Measurements from ENCODE around the gene ALCAM. TPM values are rescaled to one million over a fixed set of nuclear protein-coding genes. Genes with fewer than 3 reads are reported as not detected.

The ALCAM gene
- total RNA-seq, 1 donor from 2014 or later, result 7.8 TPM

- H3K27ac ChIP-seq (ENCODE audit: low read depth, low read length), result no peak overlapping the region
- H3K36me3 ChIP-seq (ENCODE audit: control insufficient read depth in 3 of 3, insufficient read depth in 3 of 3, low read length in 3 of 3), result no peaks in the 10 kb centered on the region
- no peaks in the 10 kb centered on the region for H3K27me3 ChIP-seq (ENCODE audit: control insufficient read depth in 3 of 3, insufficient read depth in 3 of 3, low read length in 3 of 3)
- H3K4me1 ChIP-seq (ENCODE audit: control insufficient read depth in 3 of 3, insufficient read depth in 3 of 3, low read length in 3 of 3), result no peaks in the 10 kb centered on the region
- H3K4me3 ChIP-seq (ENCODE audit: low read length in 3 of 3), result no peak overlapping the region
- H3K9me3 ChIP-seq (ENCODE audit: control insufficient read depth in 3 of 3, low read length in 3 of 3), result no peaks in the 10 kb centered on the region
- H3K9ac ChIP-seq (ENCODE audit: low read depth in 1 of 3, low read length in 3 of 3), result no peak overlapping the region
These were observed 26.8 kb upstream of the ALCAM start for GRCh38 chr3:105339946-105340345.

GRCh38 chr3:105343991-105344390 lies 22.7 kb upstream of the ALCAM start:
- Histone ChIP-seq H3K27ac (ENCODE audit: low read depth, low read length) (no peak overlapping the region), H3K4me1 (ENCODE audit: control insufficient read depth in 3 of 3, insufficient read depth in 3 of 3, low read length in 3 of 3) (no peaks in the 10 kb centered on the region), H3K36me3 (ENCODE audit: control insufficient read depth in 3 of 3, insufficient read depth in 3 of 3, low read length in 3 of 3) (no peaks in the 10 kb centered on the region), H3K27me3 (ENCODE audit: control insufficient read depth in 3 of 3, insufficient read depth in 3 of 3, low read length in 3 of 3) (no peaks in the 10 kb centered on the region), H3K4me3 (ENCODE audit: low read length in 3 of 3) (no peak overlapping the region), H3K9ac (ENCODE audit: low read depth in 1 of 3, low read length in 3 of 3) (no peak overlapping the region), H3K9me3 (ENCODE audit: control insufficient read depth in 3 of 3, low read length in 3 of 3) (no peaks in the 10 kb centered on the region)

- Histone ChIP-seq H3K27me3 (ENCODE audit: control insufficient read depth in 3 of 3, insufficient read depth in 3 of 3, low read length in 3 of 3) (no peaks in the 10 kb centered on the region), H3K36me3 (ENCODE audit: control insufficient read depth in 3 of 3, insufficient read depth in 3 of 3, low read length in 3 of 3) (no peaks in the 10 kb centered on the region), H3K27ac (ENCODE audit: low read depth, low read length) (no peak overlapping the region), H3K9ac (ENCODE audit: low read depth in 1 of 3, low read length in 3 of 3) (no peak overlapping the region), H3K9me3 (ENCODE audit: control insufficient read depth in 3 of 3, low read length in 3 of 3) (no peaks in the 10 kb centered on the region), H3K4me1 (ENCODE audit: control insufficient read depth in 3 of 3, insufficient read depth in 3 of 3, low read length in 3 of 3) (no peaks in the 10 kb centered on the region), H3K4me3 (ENCODE audit: low read length in 3 of 3) (no peak overlapping the region)
These were observed 21.6 kb upstream of the ALCAM start for GRCh38 chr3:105345156-105345555.

- H3K4me1 ChIP-seq (ENCODE audit: control insufficient read depth in 3 of 3, insufficient read depth in 3 of 3, low read length in 3 of 3), result no peaks in the 10 kb centered on the region
- H3K27me3 ChIP-seq (ENCODE audit: control insufficient read depth in 3 of 3, insufficient read depth in 3 of 3, low read length in 3 of 3), result no peaks in the 10 kb centered on the region
- no peaks in the 10 kb centered on the region for H3K9me3 ChIP-seq (ENCODE audit: control insufficient read depth in 3 of 3, low read length in 3 of 3)
- H3K4me3 ChIP-seq (ENCODE audit: low read length in 3 of 3), result no peak overlapping the region
- H3K27ac ChIP-seq (ENCODE audit: low read depth, low read length), result no peak overlapping the region
- no peak overlapping the region for H3K9ac ChIP-seq (ENCODE audit: low read depth in 1 of 3, low read length in 3 of 3)
- no peaks in the 10 kb centered on the region for H3K36me3 ChIP-seq (ENCODE audit: control insufficient read depth in 3 of 3, insufficient read depth in 3 of 3, low read length in 3 of 3)
These were observed 18.9 kb upstream of the ALCAM start for GRCh38 chr3:105347625-105348302.

GRCh38 chr3:105348307-105348706 lies 18.4 kb upstream of the ALCAM start:
- Histone ChIP-seq H3K9ac (ENCODE audit: low read depth in 1 of 3, low read length in 3 of 3) (no peak overlapping the region), H3K36me3 (ENCODE audit: control insufficient read depth in 3 of 3, insufficient read depth in 3 of 3, low read length in 3 of 3) (no peaks in the 10 kb centered on the region), H3K27ac (ENCODE audit: low read depth, low read length) (no peak overlapping the region), H3K4me1 (ENCODE audit: control insufficient read depth in 3 of 3, insufficient read depth in 3 of 3, low read length in 3 of 3) (no peaks in the 10 kb centered on the region), H3K9me3 (ENCODE audit: control insufficient read depth in 3 of 3, low read length in 3 of 3) (no peaks in the 10 kb centered on the region), H3K27me3 (ENCODE audit: control insufficient read depth in 3 of 3, insufficient read depth in 3 of 3, low read length in 3 of 3) (peaks cover 0 to 3% (median under 1%) of the 10 kb centered on the region in 3 donors), H3K4me3 (ENCODE audit: low read length in 3 of 3) (no peak overlapping the region)

GRCh38 chr3:105349684-105350387 lies 16.9 kb upstream of the ALCAM start:
- Histone ChIP-seq H3K36me3 (ENCODE audit: control insufficient read depth in 3 of 3, insufficient read depth in 3 of 3, low read length in 3 of 3) (no peaks in the 10 kb centered on the region), H3K9me3 (ENCODE audit: control insufficient read depth in 3 of 3, low read length in 3 of 3) (no peaks in the 10 kb centered on the region), H3K27ac (ENCODE audit: low read depth, low read length) (no peak overlapping the region), H3K9ac (ENCODE audit: low read depth in 1 of 3, low read length in 3 of 3) (no peak overlapping the region), H3K4me1 (ENCODE audit: control insufficient read depth in 3 of 3, insufficient read depth in 3 of 3, low read length in 3 of 3) (no peaks in the 10 kb centered on the region), H3K4me3 (ENCODE audit: low read length in 3 of 3) (no peak overlapping the region), H3K27me3 (ENCODE audit: control insufficient read depth in 3 of 3, insufficient read depth in 3 of 3, low read length in 3 of 3) (peaks cover 6 to 15% (median 9%) of the 10 kb centered on the region in 3 donors)

- Histone ChIP-seq H3K27ac (ENCODE audit: low read depth, low read length) (no peak overlapping the region), H3K4me3 (ENCODE audit: low read length in 3 of 3) (no peak overlapping the region), H3K9me3 (ENCODE audit: control insufficient read depth in 3 of 3, low read length in 3 of 3) (no peaks in the 10 kb centered on the region)
These were observed 14.9 kb upstream of the ALCAM start for GRCh38 chr3:105351821-105352220.

GRCh38 chr3:105352976-105353375 lies 13.7 kb upstream of the ALCAM start:
- H3K27me3 ChIP-seq (ENCODE audit: control insufficient read depth in 3 of 3, insufficient read depth in 3 of 3, low read length in 3 of 3), result peaks cover 6 to 18% (median 15%) of the 10 kb centered on the region in 3 donors
- no peak overlapping the region for H3K4me3 ChIP-seq (ENCODE audit: low read length in 3 of 3)
- H3K36me3 ChIP-seq (ENCODE audit: control insufficient read depth in 3 of 3, insufficient read depth in 3 of 3, low read length in 3 of 3), result no peaks in the 10 kb centered on the region
- H3K9me3 ChIP-seq (ENCODE audit: control insufficient read depth in 3 of 3, low read length in 3 of 3), result no peaks in the 10 kb centered on the region
- no peak overlapping the region for H3K27ac ChIP-seq (ENCODE audit: low read depth, low read length)
- H3K9ac ChIP-seq (ENCODE audit: low read depth in 1 of 3, low read length in 3 of 3), result no peak overlapping the region
- H3K4me1 ChIP-seq (ENCODE audit: control insufficient read depth in 3 of 3, insufficient read depth in 3 of 3, low read length in 3 of 3), result no peaks in the 10 kb centered on the region

More at GRCh38 chr3:105351821-105352220, 14.9 kb upstream of the ALCAM start:
- Histone ChIP-seq H3K27me3 (ENCODE audit: control insufficient read depth in 3 of 3, insufficient read depth in 3 of 3, low read length in 3 of 3) (peaks cover 6 to 18% (median 15%) of the 10 kb centered on the region in 3 donors), H3K36me3 (ENCODE audit: control insufficient read depth in 3 of 3, insufficient read depth in 3 of 3, low read length in 3 of 3) (no peaks in the 10 kb centered on the region), H3K4me1 (ENCODE audit: control insufficient read depth in 3 of 3, insufficient read depth in 3 of 3, low read length in 3 of 3) (no peaks in the 10 kb centered on the region), H3K9ac (ENCODE audit: low read depth in 1 of 3, low read length in 3 of 3) (no peak overlapping the region)

GRCh38 chr3:105353485-105354161 lies 13.1 kb upstream of the ALCAM start:
- H3K4me3 ChIP-seq (ENCODE audit: low read length in 3 of 3), result peak overlapping the region; percentile 31 to 46 (median 34)

GRCh38 chr3:105354429-105354828 lies 12.3 kb upstream of the ALCAM start:
- Histone ChIP-seq H3K9ac (ENCODE audit: low read depth in 1 of 3, low read length in 3 of 3) (no peak overlapping the region), H3K27ac (ENCODE audit: low read depth, low read length) (no peak overlapping the region), H3K9me3 (ENCODE audit: control insufficient read depth in 3 of 3, low read length in 3 of 3) (no peaks in the 10 kb centered on the region), H3K27me3 (ENCODE audit: control insufficient read depth in 3 of 3, insufficient read depth in 3 of 3, low read length in 3 of 3) (peaks cover 6 to 18% (median 15%) of the 10 kb centered on the region in 3 donors), H3K4me3 (ENCODE audit: low read length in 3 of 3) (no peak overlapping the region), H3K4me1 (ENCODE audit: control insufficient read depth in 3 of 3, insufficient read depth in 3 of 3, low read length in 3 of 3) (no peaks in the 10 kb centered on the region), H3K36me3 (ENCODE audit: control insufficient read depth in 3 of 3, insufficient read depth in 3 of 3, low read length in 3 of 3) (no peaks in the 10 kb centered on the region)

More at GRCh38 chr3:105353485-105354161, 13.1 kb upstream of the ALCAM start:
- Histone ChIP-seq H3K9me3 (ENCODE audit: control insufficient read depth in 3 of 3, low read length in 3 of 3) (no peaks in the 10 kb centered on the region), H3K9ac (ENCODE audit: low read depth in 1 of 3, low read length in 3 of 3) (peak overlapping the region in 1 of 3 donors; percentile 47), H3K36me3 (ENCODE audit: control insufficient read depth in 3 of 3, insufficient read depth in 3 of 3, low read length in 3 of 3) (no peaks in the 10 kb centered on the region), H3K27me3 (ENCODE audit: control insufficient read depth in 3 of 3, insufficient read depth in 3 of 3, low read length in 3 of 3) (peaks cover 6 to 18% (median 15%) of the 10 kb centered on the region in 3 donors), H3K27ac (ENCODE audit: low read depth, low read length) (no peak overlapping the region), H3K4me1 (ENCODE audit: control insufficient read depth in 3 of 3, insufficient read depth in 3 of 3, low read length in 3 of 3) (no peaks in the 10 kb centered on the region)
